GM12891 (cell line): Measurements from ENCODE around the gene M6PR.
"Not testable (repeated sequence)": the region's sequence is repeated elsewhere in the genome, so short reads cannot be mapped to it uniquely, and the experiment has no call there.

Experiments
- DNase-seq: peaks from one replicate; pipeline ENCODE4 v3.0.0; 2011; ENCODE audit warnings: low spot score; ENCODE audit not compliant: insufficient read length
- FAIRE-seq: peaks from 2 replicates; lab custom pipeline; 2011; peaks lifted over from hg19 to GRCh38; lab: Jason Lieb, UNC
- PAX5 ChIP-seq: IDR thresholded peaks from 2 replicates; pipeline ENCODE4 v1.6.1; 2011; ENCODE audit warnings: low read length, moderate library complexity, mild to moderate bottlenecking; ENCODE audit not compliant: insufficient read depth, severe bottlenecking
- POLR2A ChIP-seq: IDR thresholded peaks from 2 replicates; pipeline ENCODE4 v1.6.1; 2011; ENCODE audit warnings: low read depth, low read length, control low read depth
- POLR2AphosphoS5 ChIP-seq: IDR thresholded peaks from 2 replicates; pipeline ENCODE4 v1.6.1; 2011; ENCODE audit warnings: low read depth, low read length, control low read depth
- POU2F2 ChIP-seq: IDR thresholded peaks from 2 replicates; pipeline ENCODE4 v1.6.1; 2011; ENCODE audit warnings: low read depth, mild to moderate bottlenecking, control low read depth, low read length, moderate library complexity
- SPI1 ChIP-seq: IDR thresholded peaks from 2 replicates; pipeline ENCODE4 v1.6.1; 2011; ENCODE audit warnings: low read depth, low read length, control low read depth
- TAF1 ChIP-seq: IDR thresholded peaks from 2 replicates; pipeline ENCODE4 v1.6.1; 2011; ENCODE audit warnings: low read depth, low read length, control low read depth

Gene M6PR

DNA sequence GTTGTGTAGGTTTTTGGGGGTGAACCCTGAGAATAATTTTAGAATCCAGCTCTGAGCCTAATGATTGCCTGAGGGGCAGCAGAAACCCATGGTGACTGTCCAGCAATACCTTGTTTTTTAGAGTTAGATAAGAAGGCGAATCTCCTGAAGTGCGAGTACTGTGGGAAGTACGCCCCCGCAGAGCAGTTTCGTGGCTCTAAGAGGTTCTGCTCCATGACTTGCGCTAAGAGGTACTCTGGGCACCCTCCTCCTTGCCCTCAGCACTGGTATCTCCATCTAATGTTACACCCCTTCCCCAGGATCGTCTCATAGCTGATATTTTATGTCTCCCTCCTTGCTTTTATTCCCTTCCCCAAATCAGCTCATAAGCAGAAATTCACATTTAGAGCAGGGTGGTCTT lies 12.7 kb downstream of the M6PR start:
- TF ChIP-seq POU2F2 (no peak), POLR2AphosphoS5 (no peak), SPI1 (no peak), PAX5 (no peak), TAF1 (no peak), POLR2A (no peak)
- DNase-seq = no peak
- no peak for FAIRE-seq

DNA sequence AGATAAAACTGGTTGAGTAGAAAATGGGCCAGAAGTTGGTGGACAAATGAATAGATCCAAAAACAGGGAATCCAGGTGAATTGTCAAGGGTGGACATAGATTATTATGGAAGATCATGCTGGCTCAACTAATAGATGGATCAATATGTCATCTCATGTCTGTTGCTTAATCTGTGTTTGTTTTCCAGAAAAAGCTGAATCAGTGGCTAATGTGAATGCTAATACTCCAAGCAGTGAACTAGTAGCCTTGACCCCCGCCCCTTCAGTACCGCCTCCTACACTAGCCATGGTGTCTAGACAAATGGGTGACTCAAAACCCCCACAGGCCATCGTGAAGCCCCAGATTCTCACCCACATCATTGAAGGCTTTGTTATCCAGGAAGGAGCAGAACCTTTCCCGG lies 15.4 kb downstream of the M6PR start:
- FAIRE-seq = not testable (repeated sequence)

DNA sequence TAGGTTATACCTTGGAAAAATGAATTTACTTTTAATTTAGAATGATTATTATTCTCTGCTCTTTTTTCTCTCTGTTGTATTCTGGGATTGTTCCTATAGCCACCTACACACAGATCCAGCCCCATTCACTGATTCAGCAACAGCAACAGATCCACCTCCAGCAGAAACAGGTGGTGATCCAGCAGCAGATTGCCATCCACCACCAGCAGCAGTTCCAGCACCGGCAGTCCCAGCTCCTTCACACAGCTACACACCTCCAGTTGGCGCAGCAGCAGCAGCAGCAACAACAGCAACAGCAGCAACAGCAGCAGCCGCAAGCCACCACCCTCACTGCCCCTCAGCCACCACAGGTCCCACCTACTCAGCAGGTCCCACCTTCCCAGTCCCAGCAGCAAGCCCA lies 17.0 kb downstream of the M6PR start:
- not testable (repeated sequence) for DNase-seq, FAIRE-seq

More for the DNA sequence above, 15.4 kb downstream of the M6PR start:
- not testable (repeated sequence) for DNase-seq

DNA sequence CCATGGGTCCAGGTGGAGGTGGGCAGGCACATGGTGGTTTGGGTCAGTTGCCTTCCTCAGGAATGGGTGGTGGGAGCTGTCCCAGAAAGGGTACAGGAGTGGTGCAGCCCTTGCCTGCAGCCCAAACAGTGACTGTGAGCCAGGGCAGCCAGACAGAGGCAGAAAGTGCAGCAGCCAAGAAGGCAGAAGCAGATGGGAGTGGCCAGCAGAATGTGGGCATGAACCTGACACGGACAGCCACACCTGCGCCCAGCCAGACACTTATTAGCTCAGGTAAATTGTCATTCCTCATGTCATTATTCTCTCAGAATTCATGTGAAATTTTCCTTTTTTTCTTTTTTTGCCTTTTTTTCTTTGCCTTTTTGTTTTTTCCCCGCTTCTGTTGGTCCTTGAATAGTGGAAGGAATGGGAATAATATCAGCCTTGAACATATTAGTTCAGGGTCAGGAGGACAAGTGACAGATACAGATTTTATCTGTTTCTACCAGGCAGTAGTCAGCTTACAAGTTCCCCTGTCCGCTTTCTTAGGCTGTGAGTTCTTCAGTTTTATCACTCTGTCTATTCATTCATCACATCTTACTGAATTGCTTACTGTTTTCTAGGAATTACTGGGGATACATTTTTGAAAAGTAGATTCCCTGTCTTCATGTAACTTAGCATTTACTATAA lies 18.7 kb downstream of the M6PR start:
- DNase-seq, FAIRE-seq: not testable (repeated sequence)

DNA sequence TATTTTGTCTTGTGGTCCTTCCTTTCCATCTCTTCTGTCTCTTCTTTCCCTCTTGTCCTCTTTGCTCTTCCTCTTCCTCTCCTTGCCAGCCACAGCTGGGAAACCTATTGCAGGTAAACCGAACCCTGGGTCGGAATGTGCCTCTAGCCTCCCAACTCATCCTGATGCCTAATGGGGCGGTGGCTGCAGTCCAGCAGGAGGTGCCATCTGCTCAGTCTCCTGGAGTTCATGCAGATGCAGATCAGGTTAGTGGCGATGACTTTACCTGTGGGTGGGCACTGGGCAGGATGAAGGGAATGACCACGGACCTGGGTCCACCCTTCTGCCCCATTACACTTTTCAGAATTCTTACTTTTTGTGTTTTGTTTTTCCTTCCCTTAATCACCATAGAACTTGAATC lies 26.9 kb downstream of the M6PR start:
- DNase-seq (no peak), FAIRE-seq (no peak)
- no peak for TF ChIP-seq POLR2AphosphoS5
- TF ChIP-seq PAX5 = no peak
- TF ChIP-seq POLR2A = no peak
- TF ChIP-seq POU2F2 = no peak
- TF ChIP-seq TAF1 = no peak
- TF ChIP-seq SPI1 = no peak

DNA sequence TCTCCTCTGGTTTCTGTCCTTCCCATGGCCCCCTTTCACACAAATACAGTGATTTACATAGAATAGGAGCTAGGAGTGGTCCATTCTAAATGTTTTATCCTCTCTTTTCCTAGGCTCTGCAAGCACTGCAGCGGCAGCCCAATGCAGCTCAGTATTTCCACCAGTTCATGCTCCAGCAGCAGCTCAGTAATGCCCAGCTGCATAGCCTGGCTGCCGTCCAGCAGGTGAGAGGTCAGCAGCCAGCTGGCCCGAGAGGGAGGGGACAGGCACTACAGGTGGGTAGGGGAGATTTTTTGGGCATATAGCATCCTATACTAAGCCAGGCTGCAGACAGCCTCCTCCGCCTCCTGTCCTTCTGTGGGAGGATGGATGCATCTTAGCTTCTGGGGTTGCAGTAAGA lies 29.8 kb downstream of the M6PR start:
- FAIRE-seq, DNase-seq: not testable (repeated sequence)

DNA sequence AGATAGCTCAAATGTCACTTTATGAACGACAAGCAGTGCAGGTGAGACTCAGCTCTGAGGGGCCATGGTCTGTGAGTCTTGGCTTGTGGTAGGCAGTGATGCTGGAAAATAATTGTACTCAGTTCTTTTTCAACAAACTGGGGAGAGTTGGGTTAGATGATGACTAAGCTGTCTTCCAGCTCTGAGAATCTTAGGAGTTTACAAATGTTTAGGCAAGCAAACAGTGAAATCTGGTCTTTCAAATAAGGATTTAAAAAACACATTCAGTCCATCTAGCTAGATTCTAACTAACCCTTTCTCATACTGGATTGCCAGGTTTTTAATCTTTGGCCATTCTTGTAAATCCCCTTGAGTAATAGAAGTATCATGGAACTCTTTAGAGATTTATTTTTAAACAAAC lies 31.7 kb downstream of the M6PR start:
- TF ChIP-seq TAF1 (no peak), POLR2A (no peak), POU2F2 (no peak), SPI1 (no peak), POLR2AphosphoS5 (no peak), PAX5 (no peak)
- FAIRE-seq = no peak
- DNase-seq = no peak

DNA sequence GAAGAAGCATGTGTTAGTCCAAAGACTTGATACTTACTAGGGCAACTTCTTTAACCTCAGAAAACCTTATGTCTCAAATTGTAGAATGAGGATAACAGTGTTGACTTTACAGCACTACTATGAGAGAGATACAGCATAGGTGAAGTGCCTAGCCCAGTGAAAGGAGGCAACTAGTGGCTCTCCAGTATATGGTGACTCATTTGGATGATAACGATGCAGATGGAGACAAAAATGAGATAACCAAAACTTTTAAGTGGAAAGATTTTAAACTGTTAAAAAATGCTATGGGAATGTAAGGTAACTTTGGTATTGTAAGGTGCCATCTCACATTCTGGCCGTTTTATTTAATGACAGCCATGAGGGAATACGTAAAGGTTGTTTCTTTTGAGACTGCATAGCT lies 32.4 kb downstream of the M6PR start:
- TF ChIP-seq TAF1 (no peak), SPI1 (no peak), PAX5 (no peak), POU2F2 (no peak), POLR2A (no peak), POLR2AphosphoS5 (no peak)
- DNase-seq = no peak
- FAIRE-seq = no peak

DNA sequence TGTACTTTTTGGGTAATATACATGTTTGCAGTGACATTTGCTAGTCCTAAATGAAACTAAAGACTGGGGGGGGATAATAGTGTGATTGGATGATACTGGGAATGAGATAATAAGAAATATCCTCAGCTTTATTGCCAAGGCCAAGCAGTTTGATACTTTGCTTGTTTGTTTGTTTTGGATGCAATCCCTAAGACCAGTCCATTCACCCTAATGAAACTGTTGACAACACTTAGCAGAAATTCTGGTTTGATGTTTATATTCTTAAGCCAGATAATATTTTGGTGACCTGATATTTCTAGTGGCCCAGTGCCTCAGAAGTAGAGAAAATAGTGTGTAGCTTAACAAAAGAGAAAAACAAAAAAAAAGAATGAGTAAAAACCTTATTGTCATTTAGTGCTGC lies 33.3 kb downstream of the M6PR start:
- no peak for DNase-seq

DNA sequence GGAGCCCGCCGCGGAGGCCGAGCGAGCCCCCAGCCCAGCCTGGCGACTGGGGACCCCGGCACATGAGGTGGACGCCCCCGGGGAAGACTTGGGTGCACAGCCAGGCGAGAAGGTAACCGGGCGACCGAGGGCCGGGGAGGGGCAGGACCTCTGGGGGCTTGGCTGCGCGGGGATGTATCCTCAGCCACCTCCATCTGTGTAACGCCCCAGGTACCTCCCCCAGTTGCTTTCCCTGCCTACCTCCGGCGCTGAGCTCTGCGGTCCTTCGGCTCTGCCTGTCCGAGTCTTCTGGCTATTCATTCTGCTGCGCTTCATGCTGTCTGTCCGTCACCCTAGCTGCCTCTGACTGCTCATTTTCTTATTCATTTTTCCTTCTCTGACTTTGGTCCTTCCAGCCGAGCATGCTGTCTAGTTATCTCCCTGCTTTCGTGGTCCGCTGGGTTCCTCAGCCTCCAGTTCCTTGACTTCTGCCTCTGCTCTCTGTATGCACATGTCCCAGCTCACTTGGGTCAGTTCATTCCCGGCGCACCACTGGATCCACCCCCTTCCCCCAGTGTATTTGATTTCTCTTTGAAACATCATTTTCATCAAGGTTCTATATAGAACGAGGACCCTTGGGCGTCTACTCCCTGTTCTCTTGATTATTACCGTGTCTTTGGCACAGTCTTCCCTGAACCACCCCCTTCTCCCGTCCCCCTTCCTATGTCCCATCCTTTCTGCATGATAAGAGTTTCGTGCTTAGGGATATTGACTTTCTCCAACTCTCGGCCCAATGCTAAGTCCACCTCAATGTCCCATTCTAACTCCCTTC lies 34.5 kb downstream of the M6PR start:
- no peak for TF ChIP-seq SPI1
- no peak for TF ChIP-seq POU2F2
- TF ChIP-seq TAF1 = no peak
- no peak for TF ChIP-seq POLR2A
- FAIRE-seq (peak; percentile 78), DNase-seq (peak; percentile 67)

More for the DNA sequence above, 33.3 kb downstream of the M6PR start:
- FAIRE-seq = no peak
- TF ChIP-seq POU2F2 (no peak), TAF1 (no peak), POLR2A (no peak), PAX5 (no peak), SPI1 (no peak), POLR2AphosphoS5 (no peak)

DNA sequence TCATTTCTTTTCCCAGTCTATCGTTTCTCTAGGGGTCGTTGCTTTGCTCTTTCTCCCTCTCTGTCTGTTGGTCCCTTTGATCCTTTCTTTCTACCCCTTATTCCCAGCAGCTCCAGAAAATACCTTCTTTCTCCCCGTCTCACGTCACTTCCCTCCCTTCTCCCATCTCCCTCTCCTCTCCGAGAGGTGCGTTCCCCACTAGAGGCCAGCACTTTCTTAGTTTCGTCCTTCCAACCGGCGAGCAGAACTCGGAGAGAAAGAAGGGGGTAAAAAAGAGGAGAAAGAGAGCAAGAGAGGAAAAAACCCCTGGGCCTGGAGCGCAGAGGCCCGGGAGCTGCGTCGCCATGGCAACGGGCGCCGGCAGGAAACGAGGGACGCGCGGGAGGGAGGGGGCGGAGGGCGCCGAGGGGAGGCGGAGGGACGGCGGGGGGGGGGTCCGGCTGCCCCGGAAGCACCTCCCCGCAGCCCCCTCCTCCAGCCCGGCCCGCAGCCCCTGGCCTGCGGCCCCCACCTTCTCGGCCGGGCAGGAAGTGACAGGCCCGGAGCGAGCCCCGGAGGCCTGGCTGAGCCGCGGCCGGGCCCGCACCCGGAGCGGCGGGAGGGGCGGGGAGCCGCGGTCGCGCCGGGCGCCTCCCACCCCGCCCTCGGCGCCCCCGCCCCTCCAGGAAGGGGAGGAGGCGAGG lies 35.3 kb downstream of the M6PR start, which contains the start of gene PHC1:
PHC1 (plus strand) TSS at position 477 of the 683 bp plus-strand sequence. CDS start 3,169 bp downstream, outside the sequence.
- peak; percentile 69 for FAIRE-seq
- peak; percentile 65 for DNase-seq
